NCI-H2029 (cell line): Measurements from ENCODE around the gene SMIM1.

Source experiments
- DNase-seq: peaks from one replicate; lab custom pipeline; 2025; lab: John Stamatoyannopoulos, UW

The SMIM1 gene

DNA sequence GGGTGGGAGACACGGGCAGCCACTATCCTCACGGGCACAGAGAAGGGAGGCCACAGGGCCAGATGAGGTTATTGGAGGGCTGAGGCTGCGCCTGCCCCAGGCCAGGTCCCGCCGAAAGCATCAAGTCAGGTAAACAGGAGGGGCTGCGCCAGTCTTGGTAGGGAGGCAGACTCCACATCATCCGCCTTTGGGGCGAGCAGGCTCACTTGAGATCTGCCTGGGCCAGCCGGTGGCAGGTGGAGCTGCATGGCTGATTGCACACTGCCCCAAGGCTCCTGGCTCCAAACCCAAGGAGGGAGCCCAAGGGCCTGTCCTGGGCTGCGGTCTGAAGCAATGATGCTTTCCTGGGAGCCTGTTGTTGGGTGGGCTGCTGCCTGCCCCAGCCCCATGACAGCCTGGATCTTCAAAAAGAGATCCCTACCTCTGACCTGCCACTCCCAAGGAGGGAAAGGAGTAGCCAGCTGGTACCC lies 4.6 kb downstream of the SMIM1 start:
- no peak for DNase-seq

DNA sequence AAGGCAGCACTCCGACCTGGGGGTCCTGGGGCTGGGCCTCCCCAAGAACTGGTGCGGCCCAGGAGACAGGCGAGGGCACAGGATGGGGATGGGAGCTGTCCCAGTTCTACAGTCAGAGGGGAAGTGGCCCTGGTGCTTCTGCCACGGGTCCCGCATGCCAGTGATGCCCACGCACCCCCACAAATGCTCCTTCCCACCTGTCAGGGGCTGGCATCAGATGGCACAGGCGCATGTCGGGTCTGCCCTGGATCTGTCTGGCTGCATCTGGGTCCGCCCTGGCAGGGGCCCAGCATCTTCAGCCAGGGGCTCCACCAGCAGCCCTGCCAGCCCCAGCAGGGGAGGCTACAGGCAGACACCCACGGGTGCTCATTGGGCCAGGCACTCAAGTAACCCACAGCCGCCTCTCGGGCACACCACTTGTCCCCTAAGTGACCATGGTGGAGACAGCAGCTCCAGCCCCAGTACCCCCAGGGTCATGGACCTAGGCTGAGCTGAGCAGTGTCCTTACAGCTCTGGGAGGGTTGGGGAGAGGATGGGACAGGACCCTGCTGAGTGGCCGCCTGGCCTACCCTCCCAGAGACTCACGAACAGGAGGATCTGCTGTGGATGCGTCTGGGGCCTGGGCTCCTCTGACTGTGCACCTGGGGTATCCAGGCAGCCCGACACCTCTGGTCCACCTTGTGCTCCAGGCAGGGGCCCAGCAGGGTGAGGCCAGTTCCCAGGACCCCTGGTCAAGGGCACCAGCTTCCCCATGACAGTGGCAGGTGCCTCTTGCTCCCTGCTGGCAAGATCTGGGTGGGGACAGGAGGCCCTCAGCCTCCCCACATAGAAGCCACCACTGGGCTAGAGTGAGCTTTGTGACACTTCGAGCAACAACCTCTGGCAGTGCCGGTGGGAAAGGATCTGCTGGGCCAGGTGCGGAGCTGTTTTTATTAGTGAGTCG lies 5.4 kb downstream of the SMIM1 start:
- no peak for DNase-seq

DNA sequence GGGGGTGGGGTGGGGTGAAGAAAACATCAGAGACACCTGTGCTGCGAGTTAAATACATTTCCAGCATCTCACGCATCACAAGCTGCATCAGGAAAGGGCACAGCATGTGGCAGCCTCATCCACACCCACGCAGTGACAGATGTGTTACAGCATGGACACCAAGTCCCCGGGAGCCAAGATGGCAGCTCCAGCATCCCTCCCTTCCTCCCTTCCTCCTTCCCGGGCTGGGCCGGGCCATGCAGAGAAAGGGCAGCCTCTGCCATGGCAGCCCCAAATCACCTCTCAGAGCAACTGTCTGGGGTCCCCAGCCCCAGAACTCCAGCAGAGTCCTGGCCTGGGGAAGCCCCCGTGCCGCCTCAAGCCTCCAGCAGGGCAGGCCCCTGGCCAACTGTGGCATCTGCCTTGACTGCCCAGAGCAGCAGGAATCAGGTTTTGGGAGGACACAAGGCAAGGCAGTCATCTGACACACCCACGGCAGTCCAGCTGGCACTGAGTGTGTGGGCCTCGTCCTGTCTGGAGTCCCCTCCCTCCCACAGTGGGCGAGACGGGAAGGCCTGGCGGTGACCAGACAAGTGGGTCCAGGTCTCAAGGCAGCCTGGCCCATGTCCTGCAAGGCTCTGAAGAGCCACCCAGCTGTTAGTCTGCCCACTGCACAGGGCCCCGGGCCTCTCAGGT lies 6.2 kb downstream of the SMIM1 start:
- DNase-seq, result no peak

DNA sequence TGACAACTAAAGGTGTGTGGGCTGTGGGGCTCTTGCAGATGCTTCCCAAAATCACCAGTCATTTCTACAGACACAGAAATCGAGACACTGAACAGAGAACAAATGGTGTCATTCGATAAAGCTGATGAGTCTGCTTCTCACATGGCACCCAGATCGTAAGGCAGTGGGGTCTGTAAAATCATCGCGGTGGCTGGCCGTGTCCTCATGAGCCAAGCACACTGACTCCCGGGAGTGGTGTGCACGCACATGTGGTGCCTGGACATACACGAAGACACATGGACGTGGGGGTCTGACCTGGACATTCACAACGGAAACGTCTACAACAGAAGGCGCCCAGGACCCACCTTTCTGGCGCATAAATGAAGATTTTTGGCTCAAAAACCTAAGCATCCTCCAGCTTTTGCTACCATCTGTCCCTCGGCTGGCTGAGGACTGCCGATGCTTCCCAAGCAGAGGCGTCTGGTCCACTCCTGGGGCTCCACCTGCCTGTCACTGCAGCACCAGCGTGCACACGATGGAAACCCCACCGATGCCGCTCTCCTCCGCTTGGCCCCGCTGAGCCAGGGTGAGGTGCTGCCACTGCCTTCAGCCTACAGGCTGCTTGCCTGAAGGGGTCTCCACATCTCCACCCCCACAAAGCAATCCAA lies 6.8 kb downstream of the SMIM1 start:
- DNase-seq, result no peak

DNA sequence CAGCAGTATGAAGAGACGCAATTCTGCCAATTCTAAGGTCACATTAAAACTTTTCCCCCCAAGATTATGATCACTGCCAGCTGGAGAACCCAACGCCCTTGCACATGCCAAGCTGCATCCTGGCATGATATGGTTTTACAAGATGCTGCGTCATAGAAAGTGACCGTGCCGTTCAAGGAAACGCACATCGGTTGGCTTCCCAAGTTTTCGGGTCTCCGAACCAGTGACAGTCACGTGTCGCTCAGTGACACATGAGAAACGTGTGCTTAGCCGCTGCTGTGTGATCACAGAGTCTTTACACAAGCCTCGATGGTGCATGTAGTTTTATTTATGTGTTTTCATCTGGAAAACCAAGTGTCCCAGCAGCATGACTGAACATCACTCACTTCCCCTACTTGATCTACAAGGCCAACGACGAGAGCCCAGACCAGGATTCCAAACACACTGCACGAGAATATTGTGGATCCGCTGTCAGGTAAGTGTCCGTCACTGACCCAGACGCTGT lies 7.4 kb downstream of the SMIM1 start:
- DNase-seq, result no peak

DNA sequence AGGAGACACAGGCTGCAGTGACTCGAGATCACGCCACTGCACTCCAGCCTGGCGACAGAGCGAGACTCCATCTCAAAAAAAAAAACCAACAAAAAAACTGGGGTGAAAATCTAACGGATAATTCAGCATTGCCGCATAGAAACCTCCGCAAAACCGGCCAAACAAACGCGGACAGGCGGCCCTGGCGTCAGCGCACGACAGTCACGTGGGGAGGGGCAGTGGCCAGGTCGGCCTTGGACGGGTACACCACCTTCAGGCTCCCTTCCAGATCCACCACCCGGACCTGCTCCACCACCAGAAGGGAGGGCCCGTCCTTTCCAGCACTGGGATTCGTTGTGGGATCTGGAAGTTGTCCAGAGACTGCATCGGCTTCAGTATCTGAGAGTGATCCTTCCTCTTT lies 8.4 kb downstream of the SMIM1 start:
- no peak for DNase-seq

DNA sequence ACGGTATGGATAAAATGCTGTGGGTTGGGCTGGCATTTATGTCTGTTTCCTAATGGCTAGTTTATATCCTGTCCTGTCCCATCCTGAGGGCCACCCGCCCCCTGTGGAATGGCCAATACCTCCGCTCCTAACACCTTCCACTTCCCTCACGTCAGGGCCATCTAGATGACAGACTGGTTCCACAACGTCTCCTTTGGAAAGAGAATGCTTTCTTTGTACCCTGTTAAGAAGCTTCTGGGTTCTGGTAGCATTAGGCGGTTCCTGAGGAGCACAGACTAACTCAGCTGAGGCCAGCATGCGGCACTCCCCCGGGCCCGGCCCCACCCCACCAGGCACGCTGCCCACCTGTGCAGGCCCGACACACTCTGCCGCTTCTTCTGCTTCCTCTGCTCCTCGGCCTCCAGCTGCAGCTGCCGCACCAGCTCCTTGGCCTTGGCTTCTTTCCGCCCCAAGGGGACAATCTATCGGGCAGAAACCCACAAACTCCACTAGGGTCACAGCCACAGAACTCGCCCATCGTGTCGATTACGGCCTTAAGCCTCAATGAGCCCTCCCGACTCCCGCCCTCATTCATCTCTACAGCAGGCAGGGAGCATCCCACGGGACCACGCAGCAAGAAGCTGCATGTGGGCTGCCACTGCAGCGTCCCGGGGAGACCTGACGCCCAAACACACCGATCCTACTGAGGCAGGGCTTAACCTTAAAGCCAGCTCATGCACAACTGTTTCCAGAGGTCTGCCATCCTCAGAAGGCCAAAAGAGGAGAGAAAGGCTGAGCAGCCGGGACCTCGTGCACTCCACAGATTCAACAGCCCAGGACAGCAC lies 11.3 kb downstream of the SMIM1 start:
- DNase-seq, result no peak

DNA sequence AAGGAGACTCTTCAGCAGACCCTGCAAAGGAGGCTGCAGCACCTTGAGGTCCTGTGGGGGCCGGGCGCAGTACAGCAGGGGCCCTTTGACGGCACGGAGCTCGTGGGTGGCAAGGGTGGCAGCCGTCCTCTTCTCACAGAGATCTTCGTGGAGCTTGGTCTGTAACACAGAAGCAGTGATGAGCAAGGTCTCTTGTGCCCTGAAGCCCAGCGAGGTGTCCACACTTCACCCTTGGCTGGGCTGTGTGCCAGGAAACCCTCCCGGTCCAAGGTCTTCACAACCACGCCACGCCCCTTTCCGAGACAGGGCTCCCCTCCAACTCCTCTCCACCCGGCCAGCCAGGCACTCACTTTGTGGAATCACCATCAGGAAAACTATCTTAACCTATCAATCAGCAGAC lies 12.5 kb downstream of the SMIM1 start:
- DNase-seq, result no peak

DNA sequence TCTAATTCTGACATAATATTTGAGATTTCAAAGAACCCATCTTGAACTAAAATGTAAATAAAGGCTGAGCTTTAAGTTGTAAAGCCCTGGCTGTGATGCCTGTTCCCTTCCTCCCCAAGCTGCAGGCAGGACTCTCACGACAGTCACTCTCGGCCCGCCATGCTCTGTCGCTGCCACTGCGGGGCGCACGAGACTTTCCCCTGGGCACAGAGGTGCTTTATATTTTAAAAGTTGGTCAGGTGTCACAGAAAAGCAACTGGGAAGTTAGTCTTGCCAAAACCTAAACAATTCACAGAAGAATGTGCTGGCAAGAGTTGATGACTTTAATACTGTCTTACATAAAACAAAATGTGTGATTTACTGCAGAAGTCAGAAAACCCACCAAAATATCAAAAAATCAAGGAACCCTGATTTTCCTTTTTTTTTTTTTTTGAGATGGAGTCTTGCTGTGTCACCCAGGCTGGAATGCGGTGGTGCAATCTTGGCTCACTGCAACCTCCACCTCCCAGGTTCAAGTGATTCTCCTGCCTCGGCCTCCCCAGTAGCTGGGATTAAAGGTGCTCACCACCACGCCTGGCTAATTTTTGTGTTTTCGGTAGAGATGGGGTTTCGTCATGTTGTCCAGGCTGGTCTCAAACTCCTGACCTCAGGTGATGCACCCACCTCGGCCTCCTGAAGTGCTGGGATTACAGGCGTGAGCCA lies 13.1 kb downstream of the SMIM1 start:
- DNase-seq, result no peak

DNA sequence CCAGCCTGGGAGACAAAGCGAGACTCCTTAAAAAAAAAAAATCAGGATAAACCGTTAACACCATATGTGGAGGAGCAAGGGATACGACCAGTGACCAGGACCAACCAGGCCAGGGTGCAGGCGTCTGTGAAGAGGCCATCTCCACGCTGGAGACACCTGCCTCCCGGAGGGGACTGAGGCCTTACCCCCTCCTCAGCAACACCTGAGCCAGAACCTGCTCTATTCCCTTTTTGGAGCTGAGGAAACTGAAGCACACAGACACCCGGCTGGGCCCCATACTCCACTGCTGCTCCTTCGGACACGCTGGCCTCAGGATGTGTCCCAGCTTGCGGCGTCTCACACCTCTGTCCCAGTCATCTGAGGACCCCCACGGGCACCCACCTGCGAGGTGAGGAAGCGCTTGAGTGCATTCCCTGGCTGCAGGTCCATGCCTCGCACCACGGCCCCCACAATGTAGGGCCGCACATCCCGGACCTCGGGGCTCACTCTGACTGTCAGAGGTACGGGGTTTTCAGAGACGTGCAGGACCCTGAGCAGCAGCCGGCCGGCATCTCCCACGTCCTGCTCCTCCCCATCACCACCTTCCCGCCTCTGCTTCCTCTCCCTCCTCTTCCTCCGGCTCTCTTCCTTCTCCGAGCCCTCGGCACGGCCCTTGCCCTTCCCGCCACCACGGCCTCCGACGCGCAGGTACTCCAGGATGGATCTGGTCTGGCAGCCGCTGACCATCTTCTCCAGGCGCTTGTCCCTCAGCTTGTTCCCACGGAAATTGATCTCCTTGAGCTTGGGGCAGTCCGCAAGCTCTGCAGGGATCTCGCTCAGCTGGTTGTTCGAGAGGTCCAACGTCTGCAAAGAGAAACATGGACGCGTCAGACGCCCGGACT lies 14.2 kb downstream of the SMIM1 start:
- no peak for DNase-seq

DNA sequence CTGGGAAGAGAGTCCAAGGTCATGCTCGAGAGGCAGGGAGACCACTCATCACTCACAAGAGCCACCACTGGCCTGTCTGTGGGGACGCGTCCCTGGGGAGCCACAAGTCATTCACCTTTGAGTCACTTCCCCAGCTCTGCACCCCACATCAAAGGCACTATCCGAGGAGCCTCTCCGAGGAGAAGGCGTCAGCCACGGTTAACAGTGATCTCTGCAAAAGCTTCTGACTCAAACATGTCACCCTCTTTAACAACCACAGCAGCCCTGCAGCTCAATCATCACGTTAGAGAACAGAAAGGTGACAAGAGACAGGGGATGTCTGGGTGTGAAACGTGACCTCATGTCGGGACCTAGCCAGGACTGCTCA lies 14.8 kb downstream of the SMIM1 start:
- no peak for DNase-seq

DNA sequence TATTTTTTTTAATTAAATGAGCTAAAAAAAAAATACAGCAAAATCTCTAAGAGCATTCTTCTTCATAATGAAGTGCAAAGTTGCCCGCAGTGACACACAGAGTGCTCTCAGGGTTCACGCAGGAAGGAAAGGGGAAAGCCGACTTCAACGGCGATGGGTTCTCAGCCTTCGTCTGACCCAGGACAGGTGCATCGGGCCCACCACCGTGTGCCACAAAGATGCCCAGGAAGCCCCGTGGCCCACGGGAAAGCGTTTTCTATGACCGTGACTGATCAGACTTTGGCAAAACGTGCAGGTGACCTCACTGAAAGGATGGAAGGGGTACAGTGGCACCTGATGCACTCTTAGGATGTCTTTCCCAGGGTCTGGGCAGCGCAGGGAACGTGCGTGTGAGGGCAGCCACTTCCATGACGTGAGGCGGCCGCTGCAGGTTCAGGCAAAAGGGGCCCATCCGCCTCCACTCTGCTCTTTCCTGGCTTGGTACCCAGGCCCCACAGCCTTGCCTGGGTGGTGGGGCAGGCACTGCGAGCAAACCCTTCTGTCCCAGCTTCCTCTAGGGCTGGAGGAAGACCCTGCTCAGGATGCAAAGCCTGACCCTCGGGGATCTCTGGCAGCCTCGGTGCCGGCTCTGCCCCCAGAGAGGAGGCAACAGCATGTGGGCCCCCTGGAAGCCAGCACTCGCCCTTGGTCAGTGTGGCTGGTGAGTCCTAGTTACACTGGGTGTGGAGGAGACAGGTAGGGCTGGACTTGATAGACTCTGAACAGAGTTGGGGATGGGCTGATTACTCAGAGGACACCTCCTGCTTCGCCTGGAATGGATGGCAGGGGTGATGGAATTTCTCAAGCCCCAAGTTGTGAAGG lies 15.4 kb downstream of the SMIM1 start:
- DNase-seq, result no peak

DNA sequence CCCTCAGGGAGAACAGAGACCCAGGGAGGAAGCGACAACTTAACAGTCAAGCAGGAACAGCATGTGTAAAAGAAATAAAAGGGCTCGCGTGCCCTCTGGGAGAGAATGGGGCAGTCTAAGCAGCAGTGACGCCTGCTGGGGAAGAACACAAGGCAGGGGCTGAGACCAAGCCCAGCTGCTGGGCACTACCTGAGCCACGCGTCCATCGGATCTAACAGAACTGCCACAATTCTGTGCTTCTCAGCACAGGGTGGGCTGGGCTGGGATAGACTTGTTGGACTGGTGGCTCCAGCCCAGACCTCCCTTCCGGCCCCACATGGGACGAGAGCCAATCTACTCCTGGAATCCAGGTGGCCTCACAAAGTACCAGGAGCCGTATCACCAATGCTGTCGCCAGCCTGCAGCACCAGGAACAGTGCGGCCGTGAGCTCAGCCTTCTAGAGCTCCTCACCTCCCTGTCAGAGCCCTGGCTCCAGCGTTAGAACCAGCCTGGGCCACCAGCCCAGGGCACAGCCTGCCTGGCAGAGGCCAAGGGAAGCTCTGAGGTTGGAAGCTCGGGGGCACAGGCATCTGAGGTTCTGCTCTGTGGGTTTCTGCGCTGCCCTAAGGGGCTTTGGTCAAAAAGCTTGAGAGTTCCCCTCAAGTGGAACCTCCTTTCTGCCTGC lies 16.3 kb downstream of the SMIM1 start:
- DNase-seq, result no peak

DNA sequence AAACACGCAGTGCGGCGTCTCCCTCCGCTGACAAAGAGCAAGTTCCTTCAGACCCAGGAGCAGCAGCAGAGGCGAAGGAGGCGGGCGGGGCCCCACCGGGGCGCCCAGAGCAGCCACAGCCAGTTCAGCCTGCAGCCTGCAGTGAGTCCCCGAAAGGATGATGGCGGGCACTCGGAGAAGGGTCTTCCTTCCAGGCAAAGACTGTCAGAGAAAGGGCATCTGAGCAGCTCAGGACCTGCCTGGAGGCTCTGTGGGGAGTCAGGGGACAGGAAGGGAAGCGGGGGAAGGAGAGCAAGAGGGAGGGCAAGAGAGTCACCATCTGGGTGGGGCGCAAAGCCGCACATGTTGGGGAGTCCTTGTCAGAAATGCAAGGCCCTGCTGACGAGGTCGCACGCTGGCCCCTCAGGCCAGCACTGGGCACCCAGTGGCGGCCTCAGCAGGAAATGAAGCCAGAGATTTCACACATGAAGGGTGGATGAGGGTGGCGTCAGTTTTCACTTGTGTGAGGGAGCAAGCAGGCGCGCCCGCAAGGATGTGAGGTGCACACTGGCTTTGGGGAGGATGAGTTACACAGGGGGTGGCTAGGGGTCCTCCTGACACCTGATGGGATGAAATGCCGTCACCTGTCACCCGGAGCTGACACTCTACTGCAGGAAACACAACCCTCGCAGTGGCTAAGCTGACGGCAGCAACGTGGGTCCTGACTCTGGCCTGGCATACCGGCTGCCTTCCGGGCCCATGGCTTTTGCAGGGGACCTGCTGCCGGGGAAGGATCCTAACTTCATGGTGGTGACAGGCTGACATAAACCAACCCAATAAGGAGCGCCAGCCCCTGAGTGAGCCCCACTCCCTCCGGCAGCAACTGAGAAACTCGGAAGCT lies 17.1 kb downstream of the SMIM1 start:
- DNase-seq, result no peak

DNA sequence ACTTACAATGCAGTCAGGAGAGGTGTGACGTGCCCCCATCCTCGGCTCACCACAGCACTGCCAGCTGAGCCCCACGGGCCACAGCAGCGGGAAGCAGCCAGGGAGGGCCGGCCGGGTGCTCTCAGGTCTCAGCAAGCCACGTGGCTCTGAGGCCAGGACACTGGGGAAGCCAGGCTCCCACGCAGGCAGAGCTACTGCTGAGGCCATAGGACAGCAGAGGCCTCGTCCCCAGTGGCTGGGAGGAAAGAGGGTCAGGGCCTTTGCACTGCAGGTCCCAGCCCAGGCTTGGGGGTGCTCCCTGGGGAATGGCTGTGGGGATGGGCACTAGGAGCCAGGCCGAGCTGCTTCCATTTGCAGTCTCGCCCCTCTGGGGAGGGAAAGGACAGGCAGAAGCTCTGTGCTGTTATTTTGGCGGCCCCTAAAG lies 18.0 kb downstream of the SMIM1 start:
- no peak for DNase-seq

DNA sequence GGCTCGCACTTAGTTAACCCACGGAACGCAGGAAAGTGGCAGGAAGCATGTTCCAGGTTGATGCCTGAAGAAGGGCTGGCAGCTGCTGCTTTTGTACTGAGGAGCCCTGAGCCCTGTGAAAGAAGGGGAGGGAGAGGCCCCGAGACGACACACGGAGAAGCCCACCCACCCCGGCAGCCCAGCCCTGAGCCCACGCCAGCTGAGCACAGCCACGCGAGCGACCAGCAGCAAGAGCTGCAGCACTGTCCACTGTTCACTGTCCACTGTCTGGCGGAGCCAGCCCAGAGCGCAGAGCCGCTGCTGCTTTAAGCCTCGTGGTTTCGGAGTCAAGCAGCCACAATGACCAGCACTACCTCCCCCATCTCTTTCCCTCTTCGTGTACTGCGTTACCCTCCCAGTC lies 18.4 kb downstream of the SMIM1 start:
- DNase-seq, result no peak

DNA sequence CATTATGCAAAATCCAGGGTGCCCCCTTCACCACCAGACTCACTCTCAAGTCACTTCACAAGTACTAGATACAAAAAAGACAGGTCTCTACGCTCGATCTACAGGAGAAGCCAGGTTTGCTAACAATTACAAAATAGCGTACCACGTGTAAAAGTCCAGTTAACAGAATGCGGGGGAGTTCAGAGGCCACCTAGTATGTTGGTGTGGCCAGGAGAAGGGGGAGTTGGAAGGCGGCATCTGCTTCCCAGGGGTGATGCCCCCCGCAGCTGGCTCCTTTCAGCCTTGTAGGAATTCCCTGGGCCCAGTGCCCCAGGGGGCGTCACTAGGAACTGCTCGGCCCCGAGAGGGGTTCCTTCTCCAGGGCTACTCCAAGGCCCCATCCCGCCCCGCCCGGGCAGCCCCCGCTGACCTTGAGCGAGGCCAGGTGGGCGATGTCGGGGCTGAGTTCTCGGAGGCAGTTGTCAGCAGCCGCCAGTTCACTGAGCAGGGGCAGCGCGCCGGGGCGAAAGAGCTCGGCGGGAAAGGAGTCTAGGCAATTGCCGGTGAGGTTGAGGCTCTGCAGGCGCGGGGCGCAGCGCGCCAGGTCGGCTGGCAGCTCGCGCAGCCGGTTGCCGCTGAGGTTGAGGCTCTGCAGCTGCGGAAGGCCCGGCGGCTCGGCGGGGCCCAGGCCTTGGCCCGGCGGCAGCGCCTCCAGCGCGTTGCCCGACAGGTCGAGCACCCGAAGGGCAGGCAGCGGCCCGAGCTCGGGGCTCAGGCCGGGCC lies 23.1 kb downstream of the SMIM1 start:
- DNase-seq, result no peak
